ENCODE measurements around the gene COL24A1.

GRCh38 chr1:85697895-85698294, 458.7 kb downstream of the COL24A1 start:
- TF ChIP-seq CTCF (IDR thresholded peaks at IDR 0.05; ENCODE audit: extremely low read depth in 1 of 2, insufficient read depth in 1 of 2, low read depth in 1 of 2, low read length in 2 of 2) (no peak), POLR2A (IDR thresholded peaks at IDR 0.05; ENCODE audit: low read depth, low read length) (no peak), POLR2AphosphoS5 (IDR thresholded peaks at IDR 0.05; ENCODE audit: insufficient read depth, low read depth, low read length) (no peak), MAX (IDR thresholded peaks at IDR 0.05; ENCODE audit: insufficient read depth, insufficient read length) (no peak), JUN (IDR thresholded peaks at IDR 0.05; ENCODE audit: borderline replicate concordance, insufficient read depth, insufficient read length, low read depth) (no peak), MYC (IDR thresholded peaks at IDR 0.05; ENCODE audit: low read depth, low read length) (no peak), EZH2 (IDR thresholded peaks at IDR 0.05; ENCODE audit: borderline replicate concordance, low read depth, low read length, severe bottlenecking) (no peak)

Measured in endothelial cell of umbilical vein (primary cell).